ENCODE measurements around the gene SLC12A7. TPM values are rescaled to one million over a fixed set of nuclear protein-coding genes. Genes with fewer than 3 reads are reported as not detected.

SLC12A7 gene
- total RNA-seq, 1 experiment from 2014 or later: 28.1 TPM

DNA sequence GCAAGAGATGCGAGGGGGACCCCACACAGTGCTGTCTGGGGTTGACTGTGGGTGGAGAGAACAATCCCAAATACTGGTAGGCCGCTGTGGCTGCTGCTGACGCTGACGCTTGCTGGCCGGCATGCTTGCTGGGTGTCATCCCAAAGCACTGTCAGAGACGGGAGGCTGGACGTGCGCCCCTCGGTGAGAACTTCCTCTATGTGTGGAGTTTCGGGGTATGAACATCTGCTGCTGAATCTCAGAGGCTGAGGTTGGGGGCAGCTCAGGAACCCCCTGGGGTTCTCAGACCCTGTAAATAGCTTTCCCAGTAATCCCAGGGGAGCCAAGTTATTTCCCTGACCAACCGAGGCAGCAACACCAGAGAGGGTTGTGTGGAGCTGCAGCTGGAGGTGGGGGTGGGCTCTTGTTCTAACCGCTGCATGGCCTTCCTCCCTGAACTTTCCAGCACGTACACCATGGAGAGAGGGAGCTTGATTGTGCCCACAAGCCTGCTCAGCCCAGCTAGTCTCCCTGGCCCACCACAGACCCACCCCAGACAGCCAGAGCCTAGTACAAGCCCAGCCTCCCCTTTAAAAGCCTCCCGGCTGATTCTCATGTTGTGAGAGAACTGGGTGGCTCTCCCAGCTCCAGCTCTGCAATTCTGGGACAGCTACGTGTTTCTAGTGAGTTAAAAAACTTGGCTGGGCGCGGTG, 21.8 kb upstream of the SLC12A7 start:
- Mint-ChIP-seq H3K27ac (no peak overlapping the region), H3K27me3 (ENCODE audit: low read depth) (no peaks in the 10 kb centered on the region; the same call in 1 of the 2 replicates), H3K4me1 (peaks cover 9% of the 10 kb centered on the region), H3K4me3 (no peak overlapping the region), H3K9me3 (peaks cover 9% of the 10 kb centered on the region), H3K36me3 (no peaks in the 10 kb centered on the region)
- ChIA-PET CTCF (interaction anchor here (1.0 to 1.6 kb wide), 5 partner anchors 15 to 210 kb away, joined by 3 read pairs; no protein-coding TSS in a partner anchor), POLR2A (interaction anchor here (0.6 kb wide), 1 partner anchor 114 kb away, joined by 6 read pairs; no protein-coding TSS in a partner anchor)
- TF ChIP-seq IRF2 (CRISPR knock-in tag; IDR thresholded peaks at IDR 0.05; ENCODE audit: borderline replicate concordance, low read depth) (no peak), ZNF396 (CRISPR knock-in tag; IDR thresholded peaks at IDR 0.05; ENCODE audit: borderline replicate concordance) (no peak), MXD4 (CRISPR knock-in tag; IDR thresholded peaks at IDR 0.05; ENCODE audit: borderline replicate concordance) (no peak)
- TF ChIP-seq, protein P1, sequence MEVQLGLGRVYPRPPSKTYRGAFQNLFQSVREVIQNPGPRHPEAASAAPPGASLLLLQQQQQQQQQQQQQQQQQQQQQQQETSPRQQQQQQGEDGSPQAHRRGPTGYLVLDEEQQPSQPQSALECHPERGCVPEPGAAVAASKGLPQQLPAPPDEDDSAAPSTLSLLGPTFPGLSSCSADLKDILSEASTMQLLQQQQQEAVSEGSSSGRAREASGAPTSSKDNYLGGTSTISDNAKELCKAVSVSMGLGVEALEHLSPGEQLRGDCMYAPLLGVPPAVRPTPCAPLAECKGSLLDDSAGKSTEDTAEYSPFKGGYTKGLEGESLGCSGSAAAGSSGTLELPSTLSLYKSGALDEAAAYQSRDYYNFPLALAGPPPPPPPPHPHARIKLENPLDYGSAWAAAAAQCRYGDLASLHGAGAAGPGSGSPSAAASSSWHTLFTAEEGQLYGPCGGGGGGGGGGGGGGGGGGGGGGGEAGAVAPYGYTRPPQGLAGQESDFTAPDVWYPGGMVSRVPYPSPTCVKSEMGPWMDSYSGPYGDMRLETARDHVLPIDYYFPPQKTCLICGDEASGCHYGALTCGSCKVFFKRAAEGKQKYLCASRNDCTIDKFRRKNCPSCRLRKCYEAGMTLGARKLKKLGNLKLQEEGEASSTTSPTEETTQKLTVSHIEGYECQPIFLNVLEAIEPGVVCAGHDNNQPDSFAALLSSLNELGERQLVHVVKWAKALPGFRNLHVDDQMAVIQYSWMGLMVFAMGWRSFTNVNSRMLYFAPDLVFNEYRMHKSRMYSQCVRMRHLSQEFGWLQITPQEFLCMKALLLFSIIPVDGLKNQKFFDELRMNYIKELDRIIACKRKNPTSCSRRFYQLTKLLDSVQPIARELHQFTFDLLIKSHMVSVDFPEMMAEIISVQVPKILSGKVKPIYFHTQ (CRISPR knock-in tag; IDR thresholded peaks at IDR 0.05): no peak
- ATAC-seq (no peak), DNase-seq (ENCODE audit: low spot score) (no peak)

DNA sequence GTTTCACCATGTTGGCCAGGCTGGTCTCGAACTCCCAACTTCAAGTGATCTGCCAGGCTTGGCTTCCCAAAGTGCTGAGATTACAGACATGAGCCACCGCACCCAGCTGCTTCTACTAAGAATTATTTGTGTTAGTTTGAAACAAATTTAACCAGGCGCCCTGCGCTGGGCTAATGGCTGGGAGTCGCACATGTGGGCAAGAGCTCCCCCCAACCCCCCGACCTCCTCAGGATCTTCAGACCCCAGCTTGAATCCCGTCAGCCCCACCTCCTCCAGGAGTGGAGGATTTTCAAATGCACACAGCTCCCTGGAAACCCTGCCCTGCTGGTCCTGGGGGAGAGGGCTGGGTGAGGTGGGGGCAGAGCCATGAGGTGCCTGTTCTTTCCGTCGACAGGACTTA, 21.2 kb upstream of the SLC12A7 start:
- ChIA-PET CTCF (interaction anchor here (1.1 to 1.6 kb wide), 2 partner anchors 20 to 34 kb away, joined by 3 read pairs; no protein-coding TSS in a partner anchor), POLR2A (no interaction called here)
- Mint-ChIP-seq H3K36me3 (no peaks in the 10 kb centered on the region), H3K4me3 (no peak overlapping the region), H3K4me1 (peaks cover 9% of the 10 kb centered on the region), H3K27ac (no peak overlapping the region), H3K27me3 (ENCODE audit: low read depth) (no peaks in the 10 kb centered on the region; the same call in 1 of the 2 replicates), H3K9me3 (peaks cover 9% of the 10 kb centered on the region)
- no peak for TF ChIP-seq STAT6 (CRISPR knock-in tag; conservative IDR thresholded peaks at IDR 0.05; ENCODE audit: low read depth)
- TF ChIP-seq ZNF138 (CRISPR knock-in tag; conservative IDR thresholded peaks at IDR 0.05): no peak
- no peak for TF ChIP-seq SP1 (CRISPR knock-in tag; conservative IDR thresholded peaks at IDR 0.05)
- TF ChIP-seq, protein P2, sequence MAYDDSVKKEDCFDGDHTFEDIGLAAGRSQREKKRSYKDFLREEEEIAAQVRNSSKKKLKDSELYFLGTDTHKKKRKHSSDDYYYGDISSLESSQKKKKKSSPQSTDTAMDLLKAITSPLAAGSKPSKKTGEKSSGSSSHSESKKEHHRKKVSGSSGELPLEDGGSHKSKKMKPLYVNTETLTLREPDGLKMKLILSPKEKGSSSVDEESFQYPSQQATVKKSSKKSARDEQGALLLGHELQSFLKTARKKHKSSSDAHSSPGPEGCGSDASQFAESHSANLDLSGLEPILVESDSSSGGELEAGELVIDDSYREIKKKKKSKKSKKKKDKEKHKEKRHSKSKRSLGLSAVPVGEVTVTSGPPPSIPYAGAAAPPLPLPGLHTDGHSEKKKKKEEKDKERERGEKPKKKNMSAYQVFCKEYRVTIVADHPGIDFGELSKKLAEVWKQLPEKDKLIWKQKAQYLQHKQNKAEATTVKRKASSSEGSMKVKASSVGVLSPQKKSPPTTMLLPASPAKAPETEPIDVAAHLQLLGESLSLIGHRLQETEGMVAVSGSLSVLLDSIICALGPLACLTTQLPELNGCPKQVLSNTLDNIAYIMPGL (CRISPR knock-in tag; IDR thresholded peaks at IDR 0.05): no peak
- TF ChIP-seq KAT7 (CRISPR knock-in tag; IDR thresholded peaks at IDR 0.05; ENCODE audit: borderline replicate concordance): no peak
- TF ChIP-seq PRRX2 (CRISPR knock-in tag; IDR thresholded peaks at IDR 0.05): no peak
- TF ChIP-seq SMAD4 (CRISPR knock-in tag; IDR thresholded peaks at IDR 0.05): no peak
- TF ChIP-seq, protein P3, sequence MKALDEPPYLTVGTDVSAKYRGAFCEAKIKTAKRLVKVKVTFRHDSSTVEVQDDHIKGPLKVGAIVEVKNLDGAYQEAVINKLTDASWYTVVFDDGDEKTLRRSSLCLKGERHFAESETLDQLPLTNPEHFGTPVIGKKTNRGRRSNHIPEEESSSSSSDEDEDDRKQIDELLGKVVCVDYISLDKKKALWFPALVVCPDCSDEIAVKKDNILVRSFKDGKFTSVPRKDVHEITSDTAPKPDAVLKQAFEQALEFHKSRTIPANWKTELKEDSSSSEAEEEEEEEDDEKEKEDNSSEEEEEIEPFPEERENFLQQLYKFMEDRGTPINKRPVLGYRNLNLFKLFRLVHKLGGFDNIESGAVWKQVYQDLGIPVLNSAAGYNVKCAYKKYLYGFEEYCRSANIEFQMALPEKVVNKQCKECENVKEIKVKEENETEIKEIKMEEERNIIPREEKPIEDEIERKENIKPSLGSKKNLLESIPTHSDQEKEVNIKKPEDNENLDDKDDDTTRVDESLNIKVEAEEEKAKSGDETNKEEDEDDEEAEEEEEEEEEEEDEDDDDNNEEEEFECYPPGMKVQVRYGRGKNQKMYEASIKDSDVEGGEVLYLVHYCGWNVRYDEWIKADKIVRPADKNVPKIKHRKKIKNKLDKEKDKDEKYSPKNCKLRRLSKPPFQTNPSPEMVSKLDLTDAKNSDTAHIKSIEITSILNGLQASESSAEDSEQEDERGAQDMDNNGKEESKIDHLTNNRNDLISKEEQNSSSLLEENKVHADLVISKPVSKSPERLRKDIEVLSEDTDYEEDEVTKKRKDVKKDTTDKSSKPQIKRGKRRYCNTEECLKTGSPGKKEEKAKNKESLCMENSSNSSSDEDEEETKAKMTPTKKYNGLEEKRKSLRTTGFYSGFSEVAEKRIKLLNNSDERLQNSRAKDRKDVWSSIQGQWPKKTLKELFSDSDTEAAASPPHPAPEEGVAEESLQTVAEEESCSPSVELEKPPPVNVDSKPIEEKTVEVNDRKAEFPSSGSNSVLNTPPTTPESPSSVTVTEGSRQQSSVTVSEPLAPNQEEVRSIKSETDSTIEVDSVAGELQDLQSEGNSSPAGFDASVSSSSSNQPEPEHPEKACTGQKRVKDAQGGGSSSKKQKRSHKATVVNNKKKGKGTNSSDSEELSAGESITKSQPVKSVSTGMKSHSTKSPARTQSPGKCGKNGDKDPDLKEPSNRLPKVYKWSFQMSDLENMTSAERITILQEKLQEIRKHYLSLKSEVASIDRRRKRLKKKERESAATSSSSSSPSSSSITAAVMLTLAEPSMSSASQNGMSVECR (CRISPR knock-in tag; IDR thresholded peaks at IDR 0.05; ENCODE audit: borderline replicate concordance): no peak
- TF ChIP-seq, protein P4, sequence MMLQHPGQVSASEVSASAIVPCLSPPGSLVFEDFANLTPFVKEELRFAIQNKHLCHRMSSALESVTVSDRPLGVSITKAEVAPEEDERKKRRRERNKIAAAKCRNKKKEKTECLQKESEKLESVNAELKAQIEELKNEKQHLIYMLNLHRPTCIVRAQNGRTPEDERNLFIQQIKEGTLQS (CRISPR knock-in tag; conservative IDR thresholded peaks at IDR 0.05): no peak
- ATAC-seq (no peak), DNase-seq (ENCODE audit: low spot score) (no peak)
